ENCODE results near the gene MAP7D1.

GRCh38 chr1:36144413-36144812 is 11.5 kb upstream of the MAP7D1 start:
- TF ChIP-seq PRDM15 (CRISPR knock-in tag; IDR thresholded peaks at IDR 0.05) (no peak), POLR2A (IDR thresholded peaks at IDR 0.05; ENCODE audit: low read depth, low read length) (no peak), RAD21 (IDR thresholded peaks at IDR 0.05; ENCODE audit: insufficient read depth, low read depth, low read length) (no peak), EZH2 (IDR thresholded peaks at IDR 0.05; ENCODE audit: borderline replicate concordance, control insufficient read depth, low read depth, low read length) (no peak), MAX (IDR thresholded peaks at IDR 0.05; ENCODE audit: low read depth, low read length) (no peak), CEBPB (IDR thresholded peaks at IDR 0.05; ENCODE audit: borderline replicate concordance in 1 of 2, low read depth in 2 of 2, low read length in 2 of 2) (no peak), EP300 (IDR thresholded peaks at IDR 0.05; ENCODE audit: borderline replicate concordance in 1 of 2, control insufficient read depth in 1 of 2, low read depth in 2 of 2, low read length in 2 of 2) (no peak), POLR2AphosphoS5 (IDR thresholded peaks at IDR 0.05; ENCODE audit: low read length) (no peak), SP1 (IDR thresholded peaks at IDR 0.05; ENCODE audit: low read depth, low read length) (no peak), CTCF (IDR thresholded peaks at IDR 0.05 in 2 of 3, conservative IDR thresholded peaks at IDR 0.05 in 1 of 3; ENCODE audit: control insufficient read depth in 2 of 3, extremely low read depth in 1 of 3, insufficient read depth in 1 of 3, low read depth in 3 of 3, low read length in 3 of 3) (no peak), YY1 (IDR thresholded peaks at IDR 0.05; ENCODE audit: low read depth, low read length) (no peak)
- TF ChIP-seq, protein P1, sequence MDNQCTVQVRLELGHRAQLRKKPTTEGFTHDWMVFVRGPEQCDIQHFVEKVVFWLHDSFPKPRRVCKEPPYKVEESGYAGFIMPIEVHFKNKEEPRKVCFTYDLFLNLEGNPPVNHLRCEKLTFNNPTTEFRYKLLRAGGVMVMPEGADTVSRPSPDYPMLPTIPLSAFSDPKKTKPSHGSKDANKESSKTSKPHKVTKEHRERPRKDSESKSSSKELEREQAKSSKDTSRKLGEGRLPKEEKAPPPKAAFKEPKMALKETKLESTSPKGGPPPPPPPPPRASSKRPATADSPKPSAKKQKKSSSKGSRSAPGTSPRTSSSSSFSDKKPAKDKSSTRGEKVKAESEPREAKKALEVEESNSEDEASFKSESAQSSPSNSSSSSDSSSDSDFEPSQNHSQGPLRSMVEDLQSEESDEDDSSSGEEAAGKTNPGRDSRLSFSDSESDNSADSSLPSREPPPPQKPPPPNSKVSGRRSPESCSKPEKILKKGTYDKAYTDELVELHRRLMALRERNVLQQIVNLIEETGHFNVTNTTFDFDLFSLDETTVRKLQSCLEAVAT (IDR thresholded peaks at IDR 0.05): no peak
